Inflammatory macrophage (primary cell): ENCODE data around the gene GALNT12.

Experiments
- DNase-seq, 2 donors: peaks; one replicate each; pipeline ENCODE4 v3.0.0-alpha.2; 2020 to 2022

GALNT12 gene

GRCh38 chr9:98833090-98833956 lies 25.9 kb downstream of the GALNT12 start:
- peak; percentile 59 to 78 for DNase-seq

- peak in 1 of 2 donors; percentile 62 for DNase-seq
Observed at GRCh38 chr9:98834386-98834785, 26.9 kb downstream of the GALNT12 start.

- DNase-seq = no peak
Observed at GRCh38 chr9:98836206-98836605, 28.7 kb downstream of the GALNT12 start.

GRCh38 chr9:98837516-98837915 lies 30.0 kb downstream of the GALNT12 start:
- DNase-seq = no peak

GRCh38 chr9:98838155-98838867 lies 30.8 kb downstream of the GALNT12 start:
- DNase-seq = no peak

GRCh38 chr9:98838868-98839565 lies 31.5 kb downstream of the GALNT12 start:
- peak; percentile 56 to 80 for DNase-seq

GRCh38 chr9:98839724-98840123 lies 32.3 kb downstream of the GALNT12 start:
- DNase-seq = no peak

GRCh38 chr9:98842510-98842909 lies 35.0 kb downstream of the GALNT12 start:
- no peak for DNase-seq

GRCh38 chr9:98846081-98846480 lies 38.6 kb downstream of the GALNT12 start:
- no peak for DNase-seq

- no peak for DNase-seq
Observed at GRCh38 chr9:98846879-98847278, 39.4 kb downstream of the GALNT12 start.

GRCh38 chr9:98848450-98849149 lies 41.1 kb downstream of the GALNT12 start:
- DNase-seq = peak; percentile 88 to 89

GRCh38 chr9:98849563-98849962 lies 42.1 kb downstream of the GALNT12 start:
- no peak for DNase-seq

- DNase-seq = no peak
Observed at GRCh38 chr9:98850851-98851729, 43.6 kb downstream of the GALNT12 start.

GRCh38 chr9:98851730-98852459 lies 44.4 kb downstream of the GALNT12 start:
- peak; percentile 52 to 75 for DNase-seq

- DNase-seq = no peak
Observed at GRCh38 chr9:98852460-98852734, 44.9 kb downstream of the GALNT12 start.

GRCh38 chr9:98852961-98853360 lies 45.5 kb downstream of the GALNT12 start:
- DNase-seq = peak; percentile 28 to 39

- DNase-seq = no peak
Observed at GRCh38 chr9:98854266-98854665, 46.8 kb downstream of the GALNT12 start.

GRCh38 chr9:98855592-98855991 lies 48.1 kb downstream of the GALNT12 start:
- DNase-seq = no peak

- no peak for DNase-seq
Observed at GRCh38 chr9:98856982-98857381, 49.5 kb downstream of the GALNT12 start.

- no peak for DNase-seq
Observed at GRCh38 chr9:98859941-98860340, 52.5 kb downstream of the GALNT12 start.

GRCh38 chr9:98860871-98861293 lies 53.4 kb downstream of the GALNT12 start:
- peak in 1 of 2 donors; percentile 35 for DNase-seq
